Right kidney (tissue), 9 donors: Measurements from ENCODE around the gene DPAGT1.
A peak's percentile ranks its signal among the peaks of the same experiment; 100 is the strongest.
"Not testable (repeated sequence)": the region's sequence is repeated elsewhere in the genome, so short reads cannot be mapped to it uniquely, and the experiment has no call there.

ENCODE experiments used
- DNase-seq: peaks from one replicate; pipeline ENCODE4 v3.0.0-alpha.2; 2016
- long read RNA-seq, 8 donors: transcript quantifications; one replicate each; lab custom pipeline, GENCODE V29; 2026

Gene DPAGT1
- long read RNA-seq, donor 1, transcript DPAGT1-201 (9 exons, 2,205 nt): major isoform, 8 of 13 reads
- long read RNA-seq, donor 1, partial matches to known transcripts: 0 of 13 reads
- long read RNA-seq, donor 1, other reads (novel, unspliced or antisense): 0 of 13 reads
- long read RNA-seq, donor 2, transcript DPAGT1-201 (9 exons, 2,205 nt): major isoform, 5 of 12 reads
- long read RNA-seq, donor 2, partial matches to known transcripts: 6 of 12 reads
- long read RNA-seq, donor 2, other reads (novel, unspliced or antisense): 0 of 12 reads
- long read RNA-seq, donor 3, transcript DPAGT1-201 (9 exons, 2,205 nt): major isoform, 5 of 8 reads
- long read RNA-seq, donor 3, partial matches to known transcripts: 0 of 8 reads
- long read RNA-seq, donor 3, other reads (novel, unspliced or antisense): 0 of 8 reads
- long read RNA-seq, donor 4, transcript DPAGT1-201 (9 exons, 2,205 nt): major isoform, 10 of 31 reads
- long read RNA-seq, donor 4, partial matches to known transcripts: 15 of 31 reads
- long read RNA-seq, donor 4, other reads (novel, unspliced or antisense): 0 of 31 reads
- long read RNA-seq, donor 5, transcript DPAGT1-201 (9 exons, 2,205 nt): major isoform, 12 of 19 reads
- long read RNA-seq, donor 5, partial matches to known transcripts: 5 of 19 reads
- long read RNA-seq, donor 5, other reads (novel, unspliced or antisense): 0 of 19 reads
- long read RNA-seq, donor 6, transcript DPAGT1-201 (9 exons, 2,205 nt): major isoform, 7 of 28 reads
- long read RNA-seq, donor 6, partial matches to known transcripts: 15 of 28 reads
- long read RNA-seq, donor 6, other reads (novel, unspliced or antisense): 0 of 28 reads
- long read RNA-seq, donor 7, transcript DPAGT1-201 (9 exons, 2,205 nt): major isoform, 12 of 34 reads
- long read RNA-seq, donor 7, transcript DPAGT1-209 (2 exons, 568 nt): minor isoform, 5 of 34 reads
- long read RNA-seq, donor 7, partial matches to known transcripts: 12 of 34 reads
- long read RNA-seq, donor 7, other reads (novel, unspliced or antisense): 0 of 34 reads
- long read RNA-seq, donor 8, transcript DPAGT1-201 (9 exons, 2,205 nt): major isoform, 9 of 10 reads
- long read RNA-seq, donor 8, partial matches to known transcripts: 0 of 10 reads
- long read RNA-seq, donor 8, other reads (novel, unspliced or antisense): 0 of 10 reads

- DNase-seq: peak; percentile 97
Observed at GRCh38 chr11:119101759-119102423, at the start of gene DPAGT1. TSS of gene DPAGT1 (minus strand) at chr11:119101853. CDS start at chr11:119101655, 198 bp downstream.

- DNase-seq: no peak
Observed at GRCh38 chr11:119149786-119150275, 48.2 kb upstream of the DPAGT1 start.

- peak; percentile 62 for DNase-seq
Observed at GRCh38 chr11:119149018-119149785, 47.5 kb upstream of the DPAGT1 start, which contains the start of gene ABCG4. TSS of gene ABCG4 (plus strand) at chr11:119149052. CDS start at chr11:119149966, 914 bp downstream.

- no peak for DNase-seq
Observed at GRCh38 chr11:119148720-119149017, 47.0 kb upstream of the DPAGT1 start.

GRCh38 chr11:119147604-119148333, 46.1 kb upstream of the DPAGT1 start:
- no peak for DNase-seq

GRCh38 chr11:119145551-119145950, 43.9 kb upstream of the DPAGT1 start:
- DNase-seq: no peak

GRCh38 chr11:119144825-119145486, 43.3 kb upstream of the DPAGT1 start:
- DNase-seq: peak; percentile 50

GRCh38 chr11:119139276-119139675, 37.6 kb upstream of the DPAGT1 start:
- DNase-seq: not testable (repeated sequence)

- DNase-seq: no peak
Observed at GRCh38 chr11:119134389-119134978, 32.8 kb upstream of the DPAGT1 start.

GRCh38 chr11:119130662-119131061, 29.0 kb upstream of the DPAGT1 start:
- no peak for DNase-seq

- no peak for DNase-seq
Observed at GRCh38 chr11:119126675-119127268, 25.1 kb upstream of the DPAGT1 start.

- no peak for DNase-seq
Observed at GRCh38 chr11:119125821-119126220, 24.2 kb upstream of the DPAGT1 start.

- DNase-seq: no peak
Observed at GRCh38 chr11:119121811-119122124, 20.1 kb upstream of the DPAGT1 start.

- DNase-seq: peak; percentile 89
Observed at GRCh38 chr11:119121008-119121810, 19.6 kb upstream of the DPAGT1 start, which contains the start of gene HINFP. TSS of gene HINFP (plus strand) at chr11:119121580. CDS start at chr11:119126945, 5,365 bp downstream.

- DNase-seq: no peak
Observed at GRCh38 chr11:119120639-119121007, 19.0 kb upstream of the DPAGT1 start.

- no peak for DNase-seq
Observed at GRCh38 chr11:119118946-119119345, 17.3 kb upstream of the DPAGT1 start.

- no peak for DNase-seq
Observed at GRCh38 chr11:119118227-119118626, 16.6 kb upstream of the DPAGT1 start.
